ENCODE results near the gene CHST11.
"Not testable (repeated sequence)": the region's sequence is repeated elsewhere in the genome, so short reads cannot be mapped to it uniquely, and the experiment has no call there.

CHST11 gene

GRCh38 chr12:104786352-104786751 lies 329.6 kb downstream of the CHST11 start:
- DNase-seq = no peak

GRCh38 chr12:104788840-104789271 lies 332.1 kb downstream of the CHST11 start:
- no peak for DNase-seq

- no peak for DNase-seq
Observed at GRCh38 chr12:104790296-104791125, 333.8 kb downstream of the CHST11 start.

- peak; percentile 90 for DNase-seq
Observed at GRCh38 chr12:104792570-104792969, 335.8 kb downstream of the CHST11 start.

- DNase-seq = peak; percentile 89
Observed at GRCh38 chr12:104793285-104793684, 336.5 kb downstream of the CHST11 start.

GRCh38 chr12:104793968-104794367 lies 337.2 kb downstream of the CHST11 start:
- no peak for DNase-seq

DNA sequence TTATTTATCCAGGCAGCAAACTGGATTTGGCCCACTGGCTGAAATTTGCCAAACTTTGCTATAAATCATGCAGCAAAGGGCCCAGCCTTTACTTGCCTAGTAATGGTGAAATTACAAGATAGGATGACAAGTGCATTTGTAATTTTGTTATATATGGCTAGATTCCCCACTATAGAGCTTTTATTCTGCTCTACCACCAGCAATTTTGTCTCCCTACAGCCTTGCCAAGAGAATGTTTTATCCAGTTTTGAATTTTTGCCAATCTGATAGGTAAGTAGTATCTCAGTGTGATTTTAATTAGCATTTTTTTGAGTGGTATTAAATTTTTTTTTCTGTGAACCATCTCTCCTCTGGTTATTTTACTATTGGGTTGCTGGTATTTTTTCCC lies 339.7 kb downstream of the CHST11 start:
- no peak for DNase-seq

GRCh38 chr12:104799458-104799857 lies 342.7 kb downstream of the CHST11 start:
- no peak for DNase-seq

DNA sequence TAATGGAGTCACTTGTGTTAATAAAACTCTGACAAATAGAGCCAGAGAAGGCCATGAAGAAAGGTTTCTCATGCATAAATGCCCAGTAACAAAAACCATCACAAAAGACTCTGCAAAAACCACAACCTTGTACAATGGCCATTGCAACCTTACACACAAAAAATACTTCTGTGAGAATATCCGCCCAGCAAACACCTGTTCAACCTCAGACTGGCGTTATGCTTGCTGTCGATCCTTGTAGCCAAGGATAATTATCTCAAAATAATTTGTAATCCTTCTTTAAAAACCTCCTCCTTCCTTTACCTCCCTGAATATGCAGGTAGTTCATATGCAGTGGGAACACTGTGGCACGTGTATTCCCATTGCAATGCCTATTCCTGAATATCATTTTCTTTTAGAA lies 344.3 kb downstream of the CHST11 start:
- no peak for DNase-seq

DNA sequence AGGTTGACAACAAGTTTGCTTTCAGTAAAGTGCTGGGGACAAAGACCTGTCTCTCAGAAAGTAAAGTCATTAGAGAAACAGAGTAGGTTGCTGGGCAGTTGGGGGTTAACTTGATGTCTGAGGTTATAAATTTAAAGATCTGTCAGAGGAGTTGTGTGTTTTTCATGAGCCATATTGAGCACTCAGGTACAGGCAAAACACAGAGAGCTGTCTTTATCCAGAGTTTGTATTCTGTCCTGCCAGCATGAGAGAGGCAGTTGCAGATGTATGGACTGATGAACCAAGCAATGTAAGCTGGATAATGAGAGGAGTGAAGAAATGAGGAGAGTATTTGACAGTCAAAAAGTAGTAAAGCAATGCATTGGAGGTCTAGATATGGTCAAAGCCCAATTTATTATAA lies 344.7 kb downstream of the CHST11 start:
- no peak for DNase-seq

DNA sequence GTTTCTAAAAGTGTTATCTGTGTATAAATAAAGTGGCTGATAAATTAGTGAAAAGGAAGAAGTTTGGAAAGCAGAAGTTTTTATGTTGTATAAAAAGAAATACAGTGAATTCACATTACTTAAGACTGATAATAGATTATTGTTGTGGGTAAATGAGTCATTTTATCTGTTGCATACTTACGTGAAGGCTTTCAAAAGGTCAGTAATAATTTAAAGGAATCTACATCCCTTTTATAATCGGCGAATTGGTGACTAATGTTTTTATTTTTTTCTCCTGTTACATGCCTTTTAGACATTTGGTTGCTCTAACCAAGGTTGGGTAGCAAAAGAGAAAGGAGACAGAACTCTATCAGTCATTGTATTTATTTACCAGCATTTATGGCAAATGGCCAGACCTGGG lies 345.5 kb downstream of the CHST11 start:
- DNase-seq = peak; percentile 19

- DNase-seq = peak; percentile 67
Observed at GRCh38 chr12:104805186-104805585, 348.4 kb downstream of the CHST11 start.

- not testable (repeated sequence) for DNase-seq
Observed at GRCh38 chr12:104806194-104806593, 349.4 kb downstream of the CHST11 start.

- DNase-seq = no peak
Observed at GRCh38 chr12:104809251-104809650, 352.5 kb downstream of the CHST11 start.

- DNase-seq = no peak
Observed at GRCh38 chr12:104809706-104810385, 353.1 kb downstream of the CHST11 start.
